Colonic mucosa (tissue), 4 donors: ENCODE data around the gene POLD3. TPM values are rescaled to one million over a fixed set of nuclear protein-coding genes. Genes with fewer than 3 reads are reported as not detected.

Experiments
- DNase-seq: peaks from one replicate; pipeline ENCODE4 v3.0.0-alpha.2; 2020
- H3K27ac ChIP-seq: fragments of 200-600 bp; one replicate; pipeline ENCODE4 v1.8.0; 2021
- H3K27me3 ChIP-seq: fragments of 200-600 bp; one replicate; pipeline ENCODE4 v1.8.0; 2021
- H3K36me3 ChIP-seq: fragments of 200-600 bp; one replicate; pipeline ENCODE4 v1.8.0; 2021
- H3K4me1 ChIP-seq: fragments of 200-600 bp; one replicate; pipeline ENCODE4 v1.8.0; 2021; ENCODE audit warnings: mild to moderate bottlenecking
- H3K4me3 ChIP-seq: fragments of 200-600 bp; one replicate; pipeline ENCODE4 v1.8.0; 2021
- H3K9ac ChIP-seq, 2 donors: one replicate each; pipeline ENCODE4 v1.7.0; 2013; ENCODE audit warnings: control low read depth in 2 of 2, low read depth in 2 of 2, low read length in 2 of 2
- H3K9me3 ChIP-seq: fragments of 200-600 bp; one replicate; pipeline ENCODE4 v1.8.0; 2021
- CTCF ChIP-seq: fragments of 200-600 bp; IDR thresholded peaks from one replicate; pipeline ENCODE4 v1.8.0; 2022; ENCODE audit warnings: antibody characterized with exemption, mild to moderate bottlenecking
- intact Hi-C: fragments of 100-400 bp; cut with DNase I; formaldehyde crosslinking; loops from one replicate; pipeline ENCODE4 v1.14.1; 2022
- total RNA-seq, 2 donors: library from RNA; stranded (reverse); fragmentation: NEBNext Ultra II Directional in 1 of 2; extraction: Animal tissue kit (Norgen Biotek cat#: 25700) in 1 of 2; gene quantifications; one replicate each; pipeline ENCODE4 v1.2.1, GENCODE V29; 2021
- donor health status: healthy.
- donor health status: DM: no; HTN: no; CAD: no.
- donor health status: DM: no; HTN: no; CAD: no.

POLD3 gene
- total RNA-seq, 2 donors from 2014 or later = 20.0 to 33.9 TPM

GRCh38 chr11:74615988-74616387, 23.6 kb downstream of the POLD3 start:
- Histone ChIP-seq H3K36me3 (peaks cover 4% of the 10 kb centered on the region), H3K27me3 (no peaks in the 10 kb centered on the region), H3K9me3 (no peaks in the 10 kb centered on the region), H3K27ac (no peak overlapping the region), H3K9ac (no peak overlapping the region), H3K4me1 (no peaks in the 10 kb centered on the region), H3K4me3 (no peak overlapping the region)
- no peak for DNase-seq
- no peak for TF ChIP-seq CTCF
- intact Hi-C loops = no loop called here

- H3K36me3 ChIP-seq = no peaks in the 10 kb centered on the region
- H3K4me1 ChIP-seq = no peaks in the 10 kb centered on the region
- H3K9me3 ChIP-seq = no peaks in the 10 kb centered on the region
- intact Hi-C loops = no loop called here
- no peak for TF ChIP-seq CTCF
- no peaks in the 10 kb centered on the region for H3K27me3 ChIP-seq
- H3K4me3 ChIP-seq = no peak overlapping the region
- no peak for DNase-seq
- H3K27ac ChIP-seq = no peak overlapping the region
- H3K9ac ChIP-seq = no peak overlapping the region
These were observed 28.1 kb downstream of the POLD3 start for GRCh38 chr11:74620531-74620930.

- no peaks in the 10 kb centered on the region for H3K4me1 ChIP-seq
- H3K4me3 ChIP-seq = no peak overlapping the region
- no peak overlapping the region for H3K27ac ChIP-seq
- no peaks in the 10 kb centered on the region for H3K9me3 ChIP-seq
- no peak for TF ChIP-seq CTCF
- H3K9ac ChIP-seq = no peak overlapping the region
- no peaks in the 10 kb centered on the region for H3K36me3 ChIP-seq
- no peak for DNase-seq
- intact Hi-C loops = no loop called here
- no peaks in the 10 kb centered on the region for H3K27me3 ChIP-seq
These were observed 33.7 kb downstream of the POLD3 start for GRCh38 chr11:74626130-74626529.

- Histone ChIP-seq H3K27me3 (no peaks in the 10 kb centered on the region), H3K4me3 (no peak overlapping the region), H3K4me1 (no peaks in the 10 kb centered on the region), H3K9ac (no peak overlapping the region), H3K9me3 (no peaks in the 10 kb centered on the region), H3K36me3 (no peaks in the 10 kb centered on the region), H3K27ac (no peak overlapping the region)
- no peak for DNase-seq
- intact Hi-C loops = no loop called here
- TF ChIP-seq CTCF = no peak
These were observed 34.2 kb downstream of the POLD3 start for GRCh38 chr11:74626604-74627003.

GRCh38 chr11:74627381-74627780, 35.0 kb downstream of the POLD3 start:
- Histone ChIP-seq H3K27me3 (no peaks in the 10 kb centered on the region), H3K27ac (no peak overlapping the region), H3K36me3 (no peaks in the 10 kb centered on the region), H3K4me1 (no peaks in the 10 kb centered on the region), H3K9ac (no peak overlapping the region), H3K9me3 (no peaks in the 10 kb centered on the region), H3K4me3 (no peak overlapping the region)
- DNase-seq = no peak
- intact Hi-C loops = no loop called here
- no peak for TF ChIP-seq CTCF

- H3K9ac ChIP-seq = no peak overlapping the region
- no peak overlapping the region for H3K27ac ChIP-seq
- no peaks in the 10 kb centered on the region for H3K4me1 ChIP-seq
- no peak overlapping the region for H3K4me3 ChIP-seq
- no peaks in the 10 kb centered on the region for H3K9me3 ChIP-seq
- TF ChIP-seq CTCF = no peak
- intact Hi-C loops = loop anchor here (10.0 kb wide), 1 partner anchor 95 kb away; no protein-coding TSS in a partner anchor
- no peaks in the 10 kb centered on the region for H3K27me3 ChIP-seq
- no peak for DNase-seq
- H3K36me3 ChIP-seq = no peaks in the 10 kb centered on the region
These were observed 37.7 kb downstream of the POLD3 start for GRCh38 chr11:74630043-74630442.
